Gastroesophageal sphincter (tissue), 3 donors: ENCODE results near the gene TTC39C.

Experiments used
- CTCF ChIP-seq, 4 experiments: fragments of 200-600 bp in 2 of 4; fragments of 450-650 bp in 2 of 4; sonication (generic) in 1 of 4; IDR thresholded peaks; one replicate each; pipeline ENCODE4 v1.5.1; 2017 to 2019; ENCODE audit warnings: antibody characterized with exemption in 4 of 4, mild to moderate bottlenecking in 2 of 4, moderate library complexity in 2 of 4
- POLR2A ChIP-seq, 2 donors: fragments of 450-650 bp; IDR thresholded peaks; one replicate each; pipeline ENCODE4 v1.6.1; 2017; ENCODE audit warnings: antibody characterized with exemption in 2 of 2, mild to moderate bottlenecking in 2 of 2, moderate library complexity in 1 of 2

GRCh38 chr18:24142376-24142775, 127.8 kb downstream of the TTC39C start:
- TF ChIP-seq CTCF (IDR thresholded peaks at IDR 0.05), result no peak
- TF ChIP-seq POLR2A (IDR thresholded peaks at IDR 0.05), result no peak
